Liver (tissue), 9 donors: ENCODE results near the gene ADGRV1. TPM values are rescaled to one million over a fixed set of nuclear protein-coding genes. Genes with fewer than 3 reads are reported as not detected.
A peak's percentile ranks its signal among the peaks of the same experiment; 100 is the strongest.

Experiments used
- DNase-seq: peaks from one replicate; pipeline ENCODE4 v3.0.0-alpha.2; 2017; ENCODE audit warnings: low spot score
- H3K27ac ChIP-seq, 2 donors: one replicate each; pipeline ENCODE4 v1.7.0; 2013; ENCODE audit warnings: inconsistent platforms in 2 of 2, low read length in 2 of 2, control low read depth in 1 of 2, low read depth in 1 of 2, mild to moderate bottlenecking in 1 of 2
- H3K27me3 ChIP-seq, 4 donors: one replicate each; pipeline versions ENCODE4 v1.6.1 to v1.7.0; 2013; ENCODE audit warnings: low read length in 3 of 4, inconsistent platforms in 1 of 4, mild to moderate bottlenecking in 1 of 4, moderate library complexity in 1 of 4; ENCODE audit not compliant: control insufficient read depth in 4 of 4, insufficient read depth in 4 of 4
- H3K36me3 ChIP-seq, 4 donors: one replicate each; pipeline versions ENCODE4 v1.6.1 to v1.7.0; 2013; ENCODE audit warnings: low read length in 3 of 4, mild to moderate bottlenecking in 3 of 4, low read depth in 1 of 4, moderate library complexity in 1 of 4; ENCODE audit not compliant: control insufficient read depth in 4 of 4, insufficient read depth in 3 of 4
- H3K4me1 ChIP-seq, 4 donors: one replicate each; pipeline versions ENCODE4 v1.6.1 to v1.7.0; 2013; ENCODE audit warnings: low read length in 3 of 4, mild to moderate bottlenecking in 3 of 4, moderate library complexity in 1 of 4; ENCODE audit not compliant: control insufficient read depth in 4 of 4, insufficient read depth in 4 of 4
- H3K4me3 ChIP-seq, 3 donors: one replicate each; pipeline versions ENCODE4 v1.6.1 to v1.7.0; 2013; ENCODE audit warnings: low read length in 3 of 3, control low read depth in 1 of 3, low read depth in 1 of 3, mild to moderate bottlenecking in 1 of 3
- H3K9ac ChIP-seq, 2 donors: one replicate each; pipeline ENCODE4 v1.7.0; 2013; ENCODE audit warnings: low read length in 2 of 2, mild to moderate bottlenecking in 2 of 2, moderate library complexity in 2 of 2, control low read depth in 1 of 2, low read depth in 1 of 2
- H3K9me3 ChIP-seq, 4 donors: one replicate each; pipeline versions ENCODE4 v1.6.1 to v1.7.0; 2013; ENCODE audit warnings: low read length in 3 of 4; ENCODE audit not compliant: control insufficient read depth in 4 of 4
- ATF3 ChIP-seq: IDR thresholded peaks from 2 replicates; pipeline ENCODE4 v1.6.1; 2016; ENCODE audit warnings: antibody characterized with exemption
- CTCF ChIP-seq: fragments of 150-350 bp; IDR thresholded peaks from 2 replicates; pipeline ENCODE4 v1.5.1; 2017; ENCODE audit warnings: improper control_type of control experiment, low read depth, low read length; ENCODE audit not compliant: missing input control
- EGR1 ChIP-seq, 2 donors: IDR thresholded peaks; 2 replicates each; pipeline ENCODE4 v1.6.1; 2016 to 2018; ENCODE audit warnings: antibody characterized with exemption in 2 of 2, low read depth in 2 of 2
- FOXA1 ChIP-seq: IDR thresholded peaks from 2 replicates; pipeline ENCODE4 v1.6.1; 2016; ENCODE audit warnings: antibody characterized with exemption
- FOXA2 ChIP-seq: IDR thresholded peaks from 2 replicates; pipeline ENCODE4 v1.6.1; 2016; ENCODE audit warnings: antibody characterized with exemption
- GABPA ChIP-seq, 2 donors: IDR thresholded peaks in 1 of 2; conservative IDR thresholded peaks in 1 of 2; 2 replicates each; pipeline ENCODE4 v1.6.1; 2016; ENCODE audit warnings: antibody characterized with exemption in 2 of 2, mild to moderate bottlenecking in 1 of 2, moderate library complexity in 1 of 2
- HNF4A ChIP-seq, 2 donors: conservative IDR thresholded peaks; 2 replicates each; pipeline ENCODE4 v1.6.1; 2016; ENCODE audit warnings: antibody characterized with exemption in 2 of 2, mild to moderate bottlenecking in 2 of 2
- HNF4G ChIP-seq: IDR thresholded peaks from 2 replicates; pipeline ENCODE4 v1.6.1; 2016; ENCODE audit warnings: antibody characterized with exemption
- JUND ChIP-seq, 2 donors: IDR thresholded peaks; 2 replicates each; pipeline ENCODE4 v1.6.1; 2016; ENCODE audit warnings: antibody characterized with exemption in 2 of 2
- NR2F2 ChIP-seq: IDR thresholded peaks from 2 replicates; pipeline ENCODE4 v1.6.1; 2016; ENCODE audit warnings: antibody characterized with exemption
- RAD21 ChIP-seq, 2 donors: IDR thresholded peaks; 2 replicates each; pipeline ENCODE4 v1.6.1; 2016; ENCODE audit warnings: antibody characterized with exemption in 2 of 2, mild to moderate bottlenecking in 2 of 2
- RXRA ChIP-seq, 2 donors: IDR thresholded peaks; 2 replicates each; pipeline ENCODE4 v1.6.1; 2017 to 2018; ENCODE audit warnings: antibody characterized with exemption in 2 of 2, mild to moderate bottlenecking in 1 of 2
- SP1 ChIP-seq: IDR thresholded peaks from 2 replicates; pipeline ENCODE4 v1.6.1; 2018; ENCODE audit warnings: antibody characterized with exemption, mild to moderate bottlenecking
- TAF1 ChIP-seq: conservative IDR thresholded peaks from 2 replicates; pipeline ENCODE4 v1.6.1; 2016; ENCODE audit warnings: antibody characterized with exemption, mild to moderate bottlenecking
- YY1 ChIP-seq: IDR thresholded peaks from 2 replicates; pipeline ENCODE4 v1.6.1; 2016; ENCODE audit warnings: antibody characterized with exemption, mild to moderate bottlenecking
- ZBTB33 ChIP-seq: IDR thresholded peaks from 2 replicates; pipeline ENCODE4 v1.6.1; 2016; ENCODE audit warnings: antibody characterized with exemption
- WGBS: extraction: QIAGEN DNeasy Blood & Tissue Kit; methylation state at CpG from one replicate; pipeline ENCODE4 v1.1.7; 2013; 5-methylcytosine and 5-hydroxymethylcytosine counted together
- polyA plus RNA-seq, 2 donors: library from polyadenylated mRNA; stranded (reverse) in 1 of 2; unstranded in 1 of 2; fragments of 200-250 nt in 1 of 2; fragments of >200 nt in 1 of 2; fragmentation: Nextera tagmentation in 1 of 2; extraction: Ambion mirVana in 1 of 2; gene quantifications; one replicate each; pipeline versions ENCODE4 v1.2.1 to v1.2.3, GENCODE V29; 2013 to 2015
- total RNA-seq, 2 donors: library from RNA; depleted of rRNA; stranded (reverse); fragments of >200 nt; gene quantifications; one replicate each; pipeline ENCODE4 v1.2.3, GENCODE V29; 2014
- TF ChIP-seq, protein P1 (sequence below): IDR thresholded peaks from 2 replicates; pipeline ENCODE4 v1.6.1; 2016; ENCODE audit warnings: antibody characterized with exemption
- TF ChIP-seq, protein P2 (sequence below): IDR thresholded peaks from 2 replicates; pipeline ENCODE4 v1.6.1; 2016; ENCODE audit warnings: antibody characterized with exemption, mild to moderate bottlenecking
- donor health status: healthy.
- donor health status: healthy.
- donor health status: healthy.
- donor health status: healthy.
- donor health status: healthy.

The ADGRV1 gene
- total and polyA plus RNA-seq, 4 donors = 5.1 to 15.5 (median 9.6) TPM

DNA sequence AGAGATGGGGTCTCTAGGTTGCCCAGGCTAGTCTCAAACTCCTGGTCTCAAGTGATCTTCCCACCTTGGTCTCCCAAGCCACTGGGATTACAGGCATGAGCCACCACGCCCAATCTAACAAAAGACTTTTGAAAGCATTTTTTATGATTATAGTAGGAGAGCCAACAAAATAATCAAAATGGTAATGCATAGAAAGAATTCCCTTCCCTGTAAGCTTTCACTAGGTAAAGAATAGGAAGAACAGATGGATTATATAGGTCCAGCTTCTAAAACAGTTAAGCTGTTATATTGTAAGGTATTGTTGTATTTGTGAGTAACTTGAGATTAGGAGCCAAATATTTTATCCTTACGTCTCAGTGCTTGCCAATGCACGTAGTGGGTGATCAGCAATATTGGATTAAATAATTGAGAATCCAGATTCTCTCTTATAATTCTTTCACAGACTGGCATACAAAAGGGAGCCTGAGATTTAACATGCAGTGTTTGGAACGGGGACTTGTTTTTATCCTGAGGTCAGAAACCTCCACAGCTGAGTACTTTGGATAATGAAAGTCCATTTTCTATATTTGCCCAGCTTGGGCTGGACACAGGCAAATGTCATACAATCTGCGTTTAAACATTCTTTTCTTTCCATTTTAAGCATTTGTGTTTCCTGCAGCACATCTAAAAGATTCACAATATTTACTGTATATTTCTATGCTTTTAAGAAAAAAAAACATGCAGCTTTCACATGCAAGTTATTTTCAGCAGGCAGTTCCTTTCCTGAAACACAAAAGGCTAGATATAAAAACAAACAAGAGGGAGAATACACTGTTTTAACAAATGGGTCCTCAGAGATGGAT is 586.1 kb downstream of the ADGRV1 start:
- H3K4me1 ChIP-seq = peaks cover 0 to 19% (median 6%) of the 10 kb centered on the region in 4 donors
- no peak for DNase-seq

More for the DNA sequence above, 586.1 kb downstream of the ADGRV1 start:
- no peaks in the 10 kb centered on the region for H3K9me3 ChIP-seq
- TF ChIP-seq EGR1 (IDR thresholded peaks at IDR 0.05; ENCODE audit: low read depth in 2 of 2) = no peak
- peak; percentile 57 for TF ChIP-seq SP1
- TF ChIP-seq HNF4G = no peak
- peak in 1 of 2 donors; percentile 15 for TF ChIP-seq RAD21 (IDR thresholded peaks at IDR 0.05)
- peak; percentile 40 to 60 for TF ChIP-seq RXRA (IDR thresholded peaks at IDR 0.05)
- TF ChIP-seq, protein P1, sequence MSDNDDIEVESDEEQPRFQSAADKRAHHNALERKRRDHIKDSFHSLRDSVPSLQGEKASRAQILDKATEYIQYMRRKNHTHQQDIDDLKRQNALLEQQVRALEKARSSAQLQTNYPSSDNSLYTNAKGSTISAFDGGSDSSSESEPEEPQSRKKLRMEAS = no peak
- TF ChIP-seq GABPA (IDR thresholded peaks at IDR 0.05 in 1 of 2, conservative IDR thresholded peaks at IDR 0.05 in 1 of 2) = no peak
- TF ChIP-seq TAF1 = no peak
- no peak for TF ChIP-seq ATF3
- TF ChIP-seq, protein P2, sequence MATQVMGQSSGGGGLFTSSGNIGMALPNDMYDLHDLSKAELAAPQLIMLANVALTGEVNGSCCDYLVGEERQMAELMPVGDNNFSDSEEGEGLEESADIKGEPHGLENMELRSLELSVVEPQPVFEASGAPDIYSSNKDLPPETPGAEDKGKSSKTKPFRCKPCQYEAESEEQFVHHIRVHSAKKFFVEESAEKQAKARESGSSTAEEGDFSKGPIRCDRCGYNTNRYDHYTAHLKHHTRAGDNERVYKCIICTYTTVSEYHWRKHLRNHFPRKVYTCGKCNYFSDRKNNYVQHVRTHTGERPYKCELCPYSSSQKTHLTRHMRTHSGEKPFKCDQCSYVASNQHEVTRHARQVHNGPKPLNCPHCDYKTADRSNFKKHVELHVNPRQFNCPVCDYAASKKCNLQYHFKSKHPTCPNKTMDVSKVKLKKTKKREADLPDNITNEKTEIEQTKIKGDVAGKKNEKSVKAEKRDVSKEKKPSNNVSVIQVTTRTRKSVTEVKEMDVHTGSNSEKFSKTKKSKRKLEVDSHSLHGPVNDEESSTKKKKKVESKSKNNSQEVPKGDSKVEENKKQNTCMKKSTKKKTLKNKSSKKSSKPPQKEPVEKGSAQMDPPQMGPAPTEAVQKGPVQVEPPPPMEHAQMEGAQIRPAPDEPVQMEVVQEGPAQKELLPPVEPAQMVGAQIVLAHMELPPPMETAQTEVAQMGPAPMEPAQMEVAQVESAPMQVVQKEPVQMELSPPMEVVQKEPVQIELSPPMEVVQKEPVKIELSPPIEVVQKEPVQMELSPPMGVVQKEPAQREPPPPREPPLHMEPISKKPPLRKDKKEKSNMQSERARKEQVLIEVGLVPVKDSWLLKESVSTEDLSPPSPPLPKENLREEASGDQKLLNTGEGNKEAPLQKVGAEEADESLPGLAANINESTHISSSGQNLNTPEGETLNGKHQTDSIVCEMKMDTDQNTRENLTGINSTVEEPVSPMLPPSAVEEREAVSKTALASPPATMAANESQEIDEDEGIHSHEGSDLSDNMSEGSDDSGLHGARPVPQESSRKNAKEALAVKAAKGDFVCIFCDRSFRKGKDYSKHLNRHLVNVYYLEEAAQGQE = no peak
- no peak for TF ChIP-seq CTCF
- TF ChIP-seq FOXA2 = no peak
- peak; percentile 27 for TF ChIP-seq NR2F2
- peak; percentile 65 to 66 for TF ChIP-seq HNF4A (conservative IDR thresholded peaks at IDR 0.05)
- TF ChIP-seq ZBTB33 = no peak
- TF ChIP-seq FOXA1 = no peak
- TF ChIP-seq YY1 = peak; percentile 80
- TF ChIP-seq JUND (IDR thresholded peaks at IDR 0.05) = no peak
- no peaks in the 10 kb centered on the region for H3K36me3 ChIP-seq
- peak overlapping the region; percentile 2 to 16 (median 13) for H3K4me3 ChIP-seq
- H3K27ac ChIP-seq = peak overlapping the region; percentile 56 to 70
- 30% methylated on average over 5 of the region's 5 CpGs for WGBS
- peak overlapping the region; percentile 30 to 36 for H3K9ac ChIP-seq
- no peaks in the 10 kb centered on the region for H3K27me3 ChIP-seq
